Measurements from ENCODE around the gene LITAF. TPM values are rescaled to one million over a fixed set of nuclear protein-coding genes. Genes with fewer than 3 reads are reported as not detected.
"Not testable (repeated sequence)": the region's sequence is repeated elsewhere in the genome, so short reads cannot be mapped to it uniquely, and the experiment has no call there.

The LITAF gene
- total and polyA plus RNA-seq, 7 donors: 5.0 to 60.2 (median 20.7) TPM

- DNase-seq: peak in 1 of 2 donors; percentile 16
- Histone ChIP-seq H3K9me3 (no peaks in the 10 kb centered on the region), H3K4me3 (no peak overlapping the region), H3K4me1 (no peaks in the 10 kb centered on the region), H3K27ac (no peak overlapping the region), H3K36me3 (ENCODE audit: insufficient read depth in 1 of 2, low read depth in 1 of 2) (no peaks in the 10 kb centered on the region), H3K27me3 (ENCODE audit: insufficient read depth in 3 of 3, low read length in 2 of 3) (no peaks in the 10 kb centered on the region)
- intact Hi-C loops (cut with DNase I): no loop called here
- ATAC-seq: no peak
- TF ChIP-seq, protein P1, sequence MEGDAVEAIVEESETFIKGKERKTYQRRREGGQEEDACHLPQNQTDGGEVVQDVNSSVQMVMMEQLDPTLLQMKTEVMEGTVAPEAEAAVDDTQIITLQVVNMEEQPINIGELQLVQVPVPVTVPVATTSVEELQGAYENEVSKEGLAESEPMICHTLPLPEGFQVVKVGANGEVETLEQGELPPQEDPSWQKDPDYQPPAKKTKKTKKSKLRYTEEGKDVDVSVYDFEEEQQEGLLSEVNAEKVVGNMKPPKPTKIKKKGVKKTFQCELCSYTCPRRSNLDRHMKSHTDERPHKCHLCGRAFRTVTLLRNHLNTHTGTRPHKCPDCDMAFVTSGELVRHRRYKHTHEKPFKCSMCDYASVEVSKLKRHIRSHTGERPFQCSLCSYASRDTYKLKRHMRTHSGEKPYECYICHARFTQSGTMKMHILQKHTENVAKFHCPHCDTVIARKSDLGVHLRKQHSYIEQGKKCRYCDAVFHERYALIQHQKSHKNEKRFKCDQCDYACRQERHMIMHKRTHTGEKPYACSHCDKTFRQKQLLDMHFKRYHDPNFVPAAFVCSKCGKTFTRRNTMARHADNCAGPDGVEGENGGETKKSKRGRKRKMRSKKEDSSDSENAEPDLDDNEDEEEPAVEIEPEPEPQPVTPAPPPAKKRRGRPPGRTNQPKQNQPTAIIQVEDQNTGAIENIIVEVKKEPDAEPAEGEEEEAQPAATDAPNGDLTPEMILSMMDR (IDR thresholded peaks at IDR 0.05): no peak
- 94 to 95% (median 94%) methylated on average over 7 of the region's 7 CpGs for WGBS, 3 donors
These were observed 79.4 kb downstream of the LITAF start for GRCh38 chr16:11507350-11507749.

GRCh38 chr16:11506741-11507305, 79.9 kb downstream of the LITAF start:
- no peak for ATAC-seq
- TF ChIP-seq, protein P1 (IDR thresholded peaks at IDR 0.05): no peak
- Histone ChIP-seq H3K4me1 (no peaks in the 10 kb centered on the region), H3K9me3 (no peaks in the 10 kb centered on the region), H3K27ac (no peak overlapping the region), H3K36me3 (ENCODE audit: insufficient read depth in 1 of 2, low read depth in 1 of 2) (no peaks in the 10 kb centered on the region), H3K27me3 (ENCODE audit: insufficient read depth in 3 of 3, low read length in 2 of 3) (no peaks in the 10 kb centered on the region), H3K4me3 (no peak overlapping the region)
- intact Hi-C loops (cut with DNase I): no loop called here
- DNase-seq: peak in 1 of 2 donors; percentile 32
- 71 to 75% (median 74%) methylated on average over 12 of the region's 12 CpGs for WGBS, 3 donors

GRCh38 chr16:11504261-11504660, 82.5 kb downstream of the LITAF start:
- H3K4me1 ChIP-seq; ATAC-seq; DNase-seq; H3K27me3 ChIP-seq (ENCODE audit: insufficient read depth in 3 of 3, low read length in 2 of 3); H3K36me3 ChIP-seq (ENCODE audit: insufficient read depth in 1 of 2, low read depth in 1 of 2); H3K27ac ChIP-seq; H3K4me3 ChIP-seq; intact Hi-C loops (cut with DNase I); H3K9me3 ChIP-seq: not testable (repeated sequence)
- 87 to 95% (median 89%) methylated on average over 13 of the region's 13 CpGs for WGBS, 3 donors

DNA sequence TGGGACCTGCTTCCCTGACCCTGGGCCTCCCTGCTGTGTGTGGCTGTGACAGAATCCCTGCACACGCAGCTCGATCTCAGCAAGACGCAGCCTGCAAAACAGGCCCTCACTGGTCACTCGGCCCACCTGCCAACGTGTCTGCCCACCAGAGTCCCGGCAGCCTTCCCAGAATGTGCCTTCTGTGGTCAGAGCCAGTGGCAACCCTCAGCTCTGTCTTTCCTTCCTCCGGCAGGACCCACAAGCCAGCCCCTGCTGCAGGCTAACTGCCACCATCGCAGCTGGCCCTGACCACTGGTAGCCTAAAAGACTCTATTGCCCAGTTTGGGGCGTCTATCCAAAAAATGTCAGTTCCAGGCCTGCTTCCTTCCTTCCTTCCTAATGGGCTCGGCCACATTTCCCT, 83.2 kb downstream of the LITAF start:
- 38 to 65% (median 50%) methylated on average over 10 of the region's 10 CpGs for WGBS, 3 donors
- ATAC-seq (no peak), DNase-seq (peak in 1 of 2 donors; percentile 43)
- Histone ChIP-seq H3K4me3 (no peak overlapping the region), H3K36me3 (ENCODE audit: insufficient read depth in 1 of 2, low read depth in 1 of 2) (no peaks in the 10 kb centered on the region), H3K4me1 (peaks cover 8% of the 10 kb centered on the region), H3K27ac (no peak overlapping the region), H3K27me3 (ENCODE audit: insufficient read depth in 3 of 3, low read length in 2 of 3) (no peaks in the 10 kb centered on the region), H3K9me3 (no peaks in the 10 kb centered on the region)
- TF ChIP-seq, protein P1 (IDR thresholded peaks at IDR 0.05): no peak
- intact Hi-C loops (cut with DNase I): no loop called here

DNA sequence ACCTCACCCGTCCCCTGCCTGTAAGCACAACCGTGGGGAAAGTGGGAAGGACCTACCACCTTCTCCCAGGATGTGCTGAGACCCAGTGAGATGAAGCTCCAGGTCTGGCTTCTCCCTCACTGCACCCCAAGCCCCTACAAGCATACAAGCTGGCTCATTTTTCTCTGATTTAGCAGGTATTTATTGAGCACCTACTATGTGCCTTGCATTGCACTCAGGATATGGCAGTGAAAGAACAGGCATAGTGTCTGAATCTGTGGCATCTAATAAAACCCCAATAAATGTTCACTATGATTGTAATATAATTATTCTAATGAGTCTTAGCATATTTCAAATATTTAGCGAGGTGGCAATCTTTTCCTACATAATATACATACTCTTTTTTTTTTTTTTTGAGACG, 84.5 kb downstream of the LITAF start:
- Histone ChIP-seq H3K4me3 (no peak overlapping the region), H3K27ac (no peak overlapping the region), H3K36me3 (ENCODE audit: insufficient read depth in 1 of 2, low read depth in 1 of 2) (no peaks in the 10 kb centered on the region), H3K9me3 (no peaks in the 10 kb centered on the region), H3K27me3 (ENCODE audit: insufficient read depth in 3 of 3, low read length in 2 of 3) (no peaks in the 10 kb centered on the region), H3K4me1 (peaks cover 19% of the 10 kb centered on the region)
- intact Hi-C loops (cut with DNase I): no loop called here
- TF ChIP-seq, protein P1 (IDR thresholded peaks at IDR 0.05): no peak
- WGBS, 3 donors: 64 to 85% (median 67%) methylated on average over 4 of the region's 4 CpGs
- ATAC-seq: no peak
- DNase-seq: no peak

Measured in psoas muscle (tissue), 8 donors.